ENCODE results near the gene EHD1. TPM values are rescaled to one million over a fixed set of nuclear protein-coding genes. Genes with fewer than 3 reads are reported as not detected.
A peak's percentile ranks its signal among the peaks of the same experiment; 100 is the strongest.

EHD1 gene
- total RNA-seq, 1 donor from 2014 or later = 86.8 TPM

- no peak for TF ChIP-seq CTCF (IDR thresholded peaks at IDR 0.05; ENCODE audit: unreplicated experiment)
- Mint-ChIP-seq H3K4me1 (no peaks in the 10 kb centered on the region), H3K27ac (no peak overlapping the region)
Observed at GRCh38 chr11:64894812-64895452, 16.5 kb upstream of the EHD1 start.

GRCh38 chr11:64894070-64894811, 15.8 kb upstream of the EHD1 start:
- Mint-ChIP-seq H3K27me3 (ENCODE audit: low read depth) (no peaks in the 10 kb centered on the region), H3K36me3 (peaks cover 6% of the 10 kb centered on the region), H3K27ac (no peak overlapping the region), H3K4me1 (peaks cover under 1% of the 10 kb centered on the region), H3K9me3 (no peaks in the 10 kb centered on the region), H3K4me3 (no peak overlapping the region)
- TF ChIP-seq CTCF (IDR thresholded peaks at IDR 0.05; ENCODE audit: unreplicated experiment) = peak; percentile 66
- peak; percentile 67 to 83 for DNase-seq (ENCODE audit: low spot score in 2 of 2, unreplicated experiment in 2 of 2)

More at GRCh38 chr11:64894812-64895452, 16.5 kb upstream of the EHD1 start:
- no peak for DNase-seq (ENCODE audit: low spot score in 2 of 2, unreplicated experiment in 2 of 2)
- H3K36me3 Mint-ChIP-seq = peaks cover 6% of the 10 kb centered on the region
- no peaks in the 10 kb centered on the region for H3K9me3 Mint-ChIP-seq
- H3K4me3 Mint-ChIP-seq = no peak overlapping the region
- no peaks in the 10 kb centered on the region for H3K27me3 Mint-ChIP-seq (ENCODE audit: low read depth)

- Mint-ChIP-seq H3K27ac (no peak overlapping the region), H3K27me3 (ENCODE audit: low read depth) (no peaks in the 10 kb centered on the region), H3K9me3 (no peaks in the 10 kb centered on the region), H3K4me3 (no peak overlapping the region), H3K4me1 (peaks cover 6% of the 10 kb centered on the region), H3K36me3 (peaks cover 6% of the 10 kb centered on the region)
- DNase-seq (ENCODE audit: low spot score in 2 of 2, unreplicated experiment in 2 of 2) = no peak
- TF ChIP-seq CTCF (IDR thresholded peaks at IDR 0.05; ENCODE audit: unreplicated experiment) = peak; percentile 39
Observed at GRCh38 chr11:64893194-64894069, 15.0 kb upstream of the EHD1 start.

GRCh38 chr11:64892838-64893193, 14.4 kb upstream of the EHD1 start:
- no peaks in the 10 kb centered on the region for H3K27me3 Mint-ChIP-seq (ENCODE audit: low read depth)
- peaks cover 6% of the 10 kb centered on the region for H3K36me3 Mint-ChIP-seq
- no peak overlapping the region for H3K4me3 Mint-ChIP-seq
- no peak overlapping the region for H3K27ac Mint-ChIP-seq
- H3K9me3 Mint-ChIP-seq = no peaks in the 10 kb centered on the region
- peaks cover 10% of the 10 kb centered on the region for H3K4me1 Mint-ChIP-seq
- no peak for TF ChIP-seq CTCF (IDR thresholded peaks at IDR 0.05; ENCODE audit: unreplicated experiment)
- DNase-seq (ENCODE audit: low spot score in 2 of 2, unreplicated experiment in 2 of 2) = no peak

- Mint-ChIP-seq H3K4me1 (peaks cover 11% of the 10 kb centered on the region), H3K4me3 (no peak overlapping the region), H3K27me3 (ENCODE audit: low read depth) (no peaks in the 10 kb centered on the region), H3K27ac (no peak overlapping the region), H3K36me3 (peaks cover 6% of the 10 kb centered on the region), H3K9me3 (no peaks in the 10 kb centered on the region)
- TF ChIP-seq CTCF (IDR thresholded peaks at IDR 0.05; ENCODE audit: unreplicated experiment) = no peak
- DNase-seq (ENCODE audit: low spot score in 2 of 2, unreplicated experiment in 2 of 2) = no peak
Observed at GRCh38 chr11:64892411-64892831, 14.0 kb upstream of the EHD1 start.

Data from mesothelial cell of epicardium (in vitro differentiated cells).